ENCODE measurements around the gene SGMS1.
"Not testable (repeated sequence)": the region's sequence is repeated elsewhere in the genome, so short reads cannot be mapped to it uniquely, and the experiment has no call there.

Gene SGMS1

GRCh38 chr10:50514995-50515394 is 108.8 kb downstream of the SGMS1 start:
- H3K9ac ChIP-seq (ENCODE audit: low read length): no peak overlapping the region
- no peaks in the 10 kb centered on the region for H3K27me3 ChIP-seq (ENCODE audit: control insufficient read depth, insufficient read depth, low read length)
- H3K4me1 ChIP-seq (ENCODE audit: control insufficient read depth, insufficient read depth, low read length): peaks cover 30% of the 10 kb centered on the region
- no peaks in the 10 kb centered on the region for H3K9me3 ChIP-seq (ENCODE audit: control insufficient read depth, low read length)
- H3K36me3 ChIP-seq (ENCODE audit: control insufficient read depth, insufficient read depth, low read length): no peaks in the 10 kb centered on the region
- no peak overlapping the region for H3K4me3 ChIP-seq (ENCODE audit: low read length)

- H3K9me3 ChIP-seq (ENCODE audit: control insufficient read depth, low read length): no peaks in the 10 kb centered on the region
- no peaks in the 10 kb centered on the region for H3K27me3 ChIP-seq (ENCODE audit: control insufficient read depth, insufficient read depth, low read length)
- H3K4me3 ChIP-seq (ENCODE audit: low read length): no peak overlapping the region
- H3K36me3 ChIP-seq (ENCODE audit: control insufficient read depth, insufficient read depth, low read length): no peaks in the 10 kb centered on the region
- peaks cover 40% of the 10 kb centered on the region for H3K4me1 ChIP-seq (ENCODE audit: control insufficient read depth, insufficient read depth, low read length)
- H3K9ac ChIP-seq (ENCODE audit: low read length): no peak overlapping the region
Measured at GRCh38 chr10:50513956-50514355, 109.8 kb downstream of the SGMS1 start.

GRCh38 chr10:50512743-50513416 is 110.9 kb downstream of the SGMS1 start:
- Histone ChIP-seq H3K27me3 (ENCODE audit: control insufficient read depth, insufficient read depth, low read length) (no peaks in the 10 kb centered on the region), H3K9ac (ENCODE audit: low read length) (no peak overlapping the region), H3K4me3 (ENCODE audit: low read length) (no peak overlapping the region), H3K36me3 (ENCODE audit: control insufficient read depth, insufficient read depth, low read length) (no peaks in the 10 kb centered on the region), H3K4me1 (ENCODE audit: control insufficient read depth, insufficient read depth, low read length) (peaks cover 50% of the 10 kb centered on the region), H3K9me3 (ENCODE audit: control insufficient read depth, low read length) (no peaks in the 10 kb centered on the region)

GRCh38 chr10:50512214-50512595 is 111.6 kb downstream of the SGMS1 start:
- Histone ChIP-seq H3K4me3 (ENCODE audit: low read length) (no peak overlapping the region), H3K9me3 (ENCODE audit: control insufficient read depth, low read length) (no peaks in the 10 kb centered on the region), H3K9ac (ENCODE audit: low read length) (no peak overlapping the region), H3K4me1 (ENCODE audit: control insufficient read depth, insufficient read depth, low read length) (peaks cover 50% of the 10 kb centered on the region), H3K27me3 (ENCODE audit: control insufficient read depth, insufficient read depth, low read length) (no peaks in the 10 kb centered on the region), H3K36me3 (ENCODE audit: control insufficient read depth, insufficient read depth, low read length) (no peaks in the 10 kb centered on the region)

GRCh38 chr10:50511492-50512213 is 112.1 kb downstream of the SGMS1 start:
- H3K9ac ChIP-seq (ENCODE audit: low read length): no peak overlapping the region
- H3K4me1 ChIP-seq (ENCODE audit: control insufficient read depth, insufficient read depth, low read length): peaks cover 50% of the 10 kb centered on the region

GRCh38 chr10:50510517-50511473 is 113.0 kb downstream of the SGMS1 start:
- Histone ChIP-seq H3K4me3 (ENCODE audit: low read length) (no peak overlapping the region), H3K9me3 (ENCODE audit: control insufficient read depth, low read length) (no peaks in the 10 kb centered on the region), H3K9ac (ENCODE audit: low read length) (no peak overlapping the region), H3K4me1 (ENCODE audit: control insufficient read depth, insufficient read depth, low read length) (peaks cover 50% of the 10 kb centered on the region), H3K36me3 (ENCODE audit: control insufficient read depth, insufficient read depth, low read length) (no peaks in the 10 kb centered on the region), H3K27me3 (ENCODE audit: control insufficient read depth, insufficient read depth, low read length) (no peaks in the 10 kb centered on the region)

More at GRCh38 chr10:50511492-50512213, 112.1 kb downstream of the SGMS1 start:
- Histone ChIP-seq H3K4me3 (ENCODE audit: low read length) (no peak overlapping the region), H3K36me3 (ENCODE audit: control insufficient read depth, insufficient read depth, low read length) (no peaks in the 10 kb centered on the region), H3K27me3 (ENCODE audit: control insufficient read depth, insufficient read depth, low read length) (no peaks in the 10 kb centered on the region), H3K9me3 (ENCODE audit: control insufficient read depth, low read length) (no peaks in the 10 kb centered on the region)

- H3K9ac ChIP-seq (ENCODE audit: low read length): no peak overlapping the region
- no peaks in the 10 kb centered on the region for H3K27me3 ChIP-seq (ENCODE audit: control insufficient read depth, insufficient read depth, low read length)
- H3K4me3 ChIP-seq (ENCODE audit: low read length): no peak overlapping the region
- peaks cover 57% of the 10 kb centered on the region for H3K4me1 ChIP-seq (ENCODE audit: control insufficient read depth, insufficient read depth, low read length)
- no peaks in the 10 kb centered on the region for H3K36me3 ChIP-seq (ENCODE audit: control insufficient read depth, insufficient read depth, low read length)
- no peaks in the 10 kb centered on the region for H3K9me3 ChIP-seq (ENCODE audit: control insufficient read depth, low read length)
Measured at GRCh38 chr10:50508315-50509051, 115.3 kb downstream of the SGMS1 start.

- Histone ChIP-seq H3K4me3 (ENCODE audit: low read length) (no peak overlapping the region), H3K9ac (ENCODE audit: low read length) (no peak overlapping the region), H3K4me1 (ENCODE audit: control insufficient read depth, insufficient read depth, low read length) (peaks cover 49% of the 10 kb centered on the region), H3K27me3 (ENCODE audit: control insufficient read depth, insufficient read depth, low read length) (no peaks in the 10 kb centered on the region), H3K36me3 (ENCODE audit: control insufficient read depth, insufficient read depth, low read length) (no peaks in the 10 kb centered on the region), H3K9me3 (ENCODE audit: control insufficient read depth, low read length) (no peaks in the 10 kb centered on the region)
Measured at GRCh38 chr10:50506861-50507573, 116.7 kb downstream of the SGMS1 start.

GRCh38 chr10:50504389-50504788 is 119.4 kb downstream of the SGMS1 start:
- Histone ChIP-seq H3K4me3 (ENCODE audit: low read length) (no peak overlapping the region), H3K36me3 (ENCODE audit: control insufficient read depth, insufficient read depth, low read length) (no peaks in the 10 kb centered on the region), H3K27me3 (ENCODE audit: control insufficient read depth, insufficient read depth, low read length) (no peaks in the 10 kb centered on the region), H3K9me3 (ENCODE audit: control insufficient read depth, low read length) (no peaks in the 10 kb centered on the region), H3K9ac (ENCODE audit: low read length) (no peak overlapping the region), H3K4me1 (ENCODE audit: control insufficient read depth, insufficient read depth, low read length) (peaks cover 30% of the 10 kb centered on the region)

- no peak overlapping the region for H3K9ac ChIP-seq (ENCODE audit: low read length)
- H3K9me3 ChIP-seq (ENCODE audit: control insufficient read depth, low read length): no peaks in the 10 kb centered on the region
- H3K36me3 ChIP-seq (ENCODE audit: control insufficient read depth, insufficient read depth, low read length): no peaks in the 10 kb centered on the region
- H3K4me3 ChIP-seq (ENCODE audit: low read length): no peak overlapping the region
- H3K27me3 ChIP-seq (ENCODE audit: control insufficient read depth, insufficient read depth, low read length): no peaks in the 10 kb centered on the region
- peaks cover 24% of the 10 kb centered on the region for H3K4me1 ChIP-seq (ENCODE audit: control insufficient read depth, insufficient read depth, low read length)
Measured at GRCh38 chr10:50503661-50504320, 120.0 kb downstream of the SGMS1 start.

GRCh38 chr10:50503156-50503555 is 120.6 kb downstream of the SGMS1 start:
- not testable (repeated sequence) for H3K9me3 ChIP-seq (ENCODE audit: control insufficient read depth, low read length); H3K27me3 ChIP-seq (ENCODE audit: control insufficient read depth, insufficient read depth, low read length); H3K4me3 ChIP-seq (ENCODE audit: low read length); H3K36me3 ChIP-seq (ENCODE audit: control insufficient read depth, insufficient read depth, low read length); H3K9ac ChIP-seq (ENCODE audit: low read length)
- H3K4me1 ChIP-seq (ENCODE audit: control insufficient read depth, insufficient read depth, low read length): peaks cover 18% of the 10 kb centered on the region

Data from mucosa of stomach (tissue), 1 donor.